ENCODE measurements around the gene PTRH1. TPM values are rescaled to one million over a fixed set of nuclear protein-coding genes. Genes with fewer than 3 reads are reported as not detected.
A peak's percentile ranks its signal among the peaks of the same experiment; 100 is the strongest.
"Not testable (repeated sequence)": the region's sequence is repeated elsewhere in the genome, so short reads cannot be mapped to it uniquely, and the experiment has no call there.

The PTRH1 gene, protein sequence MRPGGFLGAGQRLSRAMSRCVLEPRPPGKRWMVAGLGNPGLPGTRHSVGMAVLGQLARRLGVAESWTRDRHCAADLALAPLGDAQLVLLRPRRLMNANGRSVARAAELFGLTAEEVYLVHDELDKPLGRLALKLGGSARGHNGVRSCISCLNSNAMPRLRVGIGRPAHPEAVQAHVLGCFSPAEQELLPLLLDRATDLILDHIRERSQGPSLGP
- 15.6 and 27.0 TPM in 2 replicates for total RNA-seq (2014; rRNA removed; shearing (Covaris generic))

DNA sequence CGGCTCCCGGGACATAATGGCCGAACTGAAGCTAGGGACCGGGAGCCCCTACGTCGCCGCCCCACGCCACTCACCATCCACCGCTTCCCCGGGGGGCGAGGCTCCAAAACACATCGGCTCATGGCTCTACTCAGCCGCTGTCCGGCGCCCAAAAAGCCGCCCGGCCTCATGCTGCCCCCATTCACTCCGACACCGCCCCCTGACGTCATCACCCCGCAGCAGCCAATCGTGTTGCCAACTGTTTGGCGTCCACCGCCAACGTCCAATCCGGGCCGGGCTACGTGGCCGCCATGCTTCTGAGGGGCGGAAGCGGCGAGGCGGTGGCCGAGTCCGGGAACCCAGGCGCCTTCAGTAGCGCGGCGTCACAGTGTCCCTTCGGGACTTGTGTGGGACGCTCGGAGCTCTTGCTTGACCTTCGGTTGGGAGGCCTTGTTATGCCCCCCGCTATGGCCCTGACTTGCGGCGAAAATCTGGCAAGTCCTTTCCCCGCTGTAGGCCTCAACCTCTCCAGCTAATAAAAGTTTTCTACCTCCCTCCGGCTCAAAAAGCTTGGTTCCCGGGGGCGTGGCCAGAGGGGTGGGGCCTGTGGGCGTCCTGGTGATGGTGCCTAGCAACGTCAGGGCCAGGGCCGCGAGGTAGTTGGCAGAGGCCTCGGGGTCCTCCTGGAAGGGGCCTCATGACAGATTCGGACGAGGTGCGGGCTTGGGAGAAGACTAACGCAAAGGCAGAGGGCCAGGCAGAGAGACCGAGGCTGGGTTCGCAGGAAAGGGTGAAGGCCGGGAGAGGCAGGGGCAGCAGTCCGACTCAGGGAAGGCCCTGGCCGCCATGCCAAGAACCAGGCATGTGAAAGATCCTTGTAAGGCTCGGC, at the start of gene PTRH1, which contains the start of gene TTC16:
TSS of gene PTRH1 (minus strand) at position 194 of the 868 bp plus-strand sequence. CDS start at position 170, 24 bp downstream.
TSS of gene TTC16 (plus strand) at position 610 of the 868 bp plus-strand sequence. CDS start at position 677, 67 bp downstream.
- DNase-seq (ENCODE audit: low read depth): peak; percentile 92

DNA sequence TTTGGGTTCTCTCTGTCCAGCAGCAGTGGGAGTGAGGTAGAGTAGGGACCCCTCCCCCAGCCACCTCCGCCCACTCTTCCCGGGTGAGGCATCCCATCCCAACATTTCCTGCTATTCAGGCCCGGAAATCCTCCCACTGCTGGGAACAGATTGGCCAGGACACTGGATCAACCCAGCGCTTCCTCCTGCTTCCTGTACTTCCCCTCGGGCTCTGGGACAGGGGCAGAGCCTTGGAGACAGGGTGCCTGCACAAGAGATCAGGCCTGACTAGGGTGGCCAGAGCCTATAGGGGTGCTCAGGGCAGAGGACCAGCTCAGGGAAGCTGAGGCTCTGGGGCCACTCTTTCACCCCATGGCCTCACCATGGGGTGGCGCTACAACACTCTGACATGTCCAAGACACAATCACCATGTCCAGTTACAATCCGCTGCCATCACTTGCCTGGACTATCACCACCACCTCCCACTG, 48.5 kb upstream of the PTRH1 start:
- peak; percentile 23 for DNase-seq (ENCODE audit: low read depth)

DNA sequence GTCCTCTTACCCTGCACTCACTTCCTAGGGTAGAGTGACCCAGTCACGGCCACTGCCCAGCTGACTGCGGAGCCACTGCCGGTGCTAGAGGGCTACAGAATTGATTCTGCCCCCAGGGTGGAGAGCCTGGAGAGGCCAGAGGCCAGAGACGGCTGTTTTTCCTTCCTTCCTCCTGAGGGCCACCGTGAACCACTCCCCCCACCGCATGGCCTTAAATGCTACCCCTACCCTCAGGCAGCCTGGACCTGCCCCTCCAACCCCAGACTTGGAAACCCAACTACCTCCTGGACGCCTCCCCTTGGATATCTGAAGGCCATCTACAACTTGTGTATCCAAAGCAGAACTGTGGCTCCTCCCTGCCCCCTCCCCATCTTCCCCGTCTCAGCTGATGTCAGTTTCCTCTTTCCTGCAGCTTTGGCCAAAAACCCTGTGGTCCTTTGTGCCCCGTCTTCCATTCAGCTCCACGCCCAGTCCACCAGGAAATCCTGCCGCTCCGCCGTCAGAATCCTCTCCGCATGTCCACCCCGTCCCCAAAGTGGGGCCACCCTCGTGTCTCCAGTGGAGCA, 46.7 kb upstream of the PTRH1 start:
- no peak for DNase-seq (ENCODE audit: low read depth)

DNA sequence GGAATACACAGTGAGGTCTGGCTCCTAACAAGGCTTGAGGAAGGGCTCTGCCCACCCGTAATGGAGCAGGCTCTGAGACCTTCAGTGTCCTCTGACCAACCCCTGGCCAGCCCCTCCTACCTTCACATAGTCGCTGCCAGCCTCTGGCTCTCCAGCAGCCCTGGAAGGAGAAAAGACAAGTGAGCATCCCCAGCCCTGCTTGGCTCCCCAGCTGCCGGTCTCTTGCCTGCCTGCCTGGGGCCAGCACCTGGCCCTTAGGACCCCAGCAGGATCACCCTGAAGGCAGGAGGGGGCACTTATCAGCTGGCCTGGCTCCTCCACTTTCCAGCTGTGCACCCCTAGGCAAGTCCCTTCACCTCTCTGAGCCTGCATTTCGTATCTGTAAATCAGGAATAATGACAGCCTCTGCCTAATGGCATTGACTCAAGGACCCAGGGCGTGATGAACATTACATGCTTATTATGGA, 46.1 kb upstream of the PTRH1 start:
- no peak for DNase-seq (ENCODE audit: low read depth)

DNA sequence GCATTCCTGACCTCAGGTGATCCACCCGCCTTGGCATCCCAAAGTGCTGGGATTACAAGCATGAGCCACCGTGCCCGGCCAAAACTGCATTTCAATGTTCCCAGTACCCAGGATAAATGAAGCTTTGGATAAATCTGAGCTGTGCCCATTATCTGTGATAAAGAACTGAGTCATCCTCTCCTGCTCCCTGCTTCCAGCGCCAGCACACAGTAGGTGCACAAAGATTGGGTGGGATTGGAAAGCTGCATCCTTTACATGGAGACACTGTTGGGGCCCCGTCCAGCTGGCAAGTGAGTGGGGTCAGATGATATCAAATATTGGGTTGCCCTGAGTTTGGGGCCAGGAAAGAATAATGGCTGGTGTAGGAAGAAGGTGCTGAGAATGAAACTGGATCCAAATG, 45.6 kb upstream of the PTRH1 start:
- no peak for DNase-seq (ENCODE audit: low read depth)

DNA sequence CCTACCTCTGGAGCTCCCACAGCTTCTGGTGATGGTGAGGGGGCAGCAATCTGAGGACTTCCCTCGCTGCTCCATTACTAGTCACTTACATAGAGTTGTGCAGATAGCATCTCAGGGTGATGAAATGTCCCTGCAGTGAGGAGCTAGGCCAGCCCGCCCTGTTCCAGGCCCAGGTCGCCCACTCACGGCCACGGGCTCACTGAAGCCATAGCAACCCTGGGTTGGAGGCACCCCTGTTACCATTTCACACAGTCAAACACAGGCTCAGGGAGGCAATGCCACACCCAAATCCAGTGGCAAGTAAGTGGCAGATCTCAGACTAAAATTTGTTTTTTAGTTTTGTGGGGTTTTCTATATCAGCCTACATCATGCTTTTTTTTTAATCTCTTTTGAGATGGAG, 43.4 kb upstream of the PTRH1 start:
- DNase-seq (ENCODE audit: low read depth): no peak

DNA sequence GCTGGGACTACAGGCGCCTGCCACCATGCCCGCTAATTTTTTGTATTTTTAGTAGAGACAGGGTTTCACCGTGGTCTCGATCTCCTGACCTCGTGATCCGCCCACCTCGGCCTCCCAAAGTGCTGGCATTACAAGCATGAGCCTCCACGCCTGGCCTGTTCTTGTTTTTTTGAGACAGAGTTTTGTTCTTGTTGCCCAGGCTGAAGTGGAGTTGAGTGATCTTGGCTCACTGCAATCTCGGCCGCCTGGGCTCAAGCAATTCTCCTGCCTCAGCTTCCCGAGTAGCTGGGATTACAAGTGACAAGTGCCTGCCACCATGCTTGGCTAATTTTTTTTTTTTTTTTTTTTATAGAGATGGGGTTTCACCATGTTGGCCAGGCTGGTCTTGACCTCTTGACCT, 41.3 kb upstream of the PTRH1 start:
- not testable (repeated sequence) for DNase-seq (ENCODE audit: low read depth)

DNA sequence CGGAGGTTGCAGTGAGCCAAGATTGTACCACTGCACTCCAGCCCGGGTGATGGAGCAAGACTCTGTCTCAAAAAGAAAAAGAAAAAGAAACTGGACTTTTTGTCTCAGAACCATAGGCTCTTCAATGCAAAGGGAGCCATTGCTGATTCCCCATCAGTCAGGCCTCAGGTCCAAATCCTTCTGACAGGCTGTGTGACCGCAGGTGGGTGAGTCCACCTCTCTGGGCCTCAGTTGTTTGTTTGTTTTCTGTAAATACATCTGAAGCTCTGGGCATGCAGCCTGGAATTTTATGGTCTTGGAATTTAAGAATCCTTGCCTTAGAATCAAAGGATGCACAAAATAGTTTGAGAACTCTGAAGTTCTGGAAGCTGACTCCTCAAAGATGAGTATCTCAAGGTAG, 40.8 kb upstream of the PTRH1 start:
- DNase-seq (ENCODE audit: low read depth): no peak

DNA sequence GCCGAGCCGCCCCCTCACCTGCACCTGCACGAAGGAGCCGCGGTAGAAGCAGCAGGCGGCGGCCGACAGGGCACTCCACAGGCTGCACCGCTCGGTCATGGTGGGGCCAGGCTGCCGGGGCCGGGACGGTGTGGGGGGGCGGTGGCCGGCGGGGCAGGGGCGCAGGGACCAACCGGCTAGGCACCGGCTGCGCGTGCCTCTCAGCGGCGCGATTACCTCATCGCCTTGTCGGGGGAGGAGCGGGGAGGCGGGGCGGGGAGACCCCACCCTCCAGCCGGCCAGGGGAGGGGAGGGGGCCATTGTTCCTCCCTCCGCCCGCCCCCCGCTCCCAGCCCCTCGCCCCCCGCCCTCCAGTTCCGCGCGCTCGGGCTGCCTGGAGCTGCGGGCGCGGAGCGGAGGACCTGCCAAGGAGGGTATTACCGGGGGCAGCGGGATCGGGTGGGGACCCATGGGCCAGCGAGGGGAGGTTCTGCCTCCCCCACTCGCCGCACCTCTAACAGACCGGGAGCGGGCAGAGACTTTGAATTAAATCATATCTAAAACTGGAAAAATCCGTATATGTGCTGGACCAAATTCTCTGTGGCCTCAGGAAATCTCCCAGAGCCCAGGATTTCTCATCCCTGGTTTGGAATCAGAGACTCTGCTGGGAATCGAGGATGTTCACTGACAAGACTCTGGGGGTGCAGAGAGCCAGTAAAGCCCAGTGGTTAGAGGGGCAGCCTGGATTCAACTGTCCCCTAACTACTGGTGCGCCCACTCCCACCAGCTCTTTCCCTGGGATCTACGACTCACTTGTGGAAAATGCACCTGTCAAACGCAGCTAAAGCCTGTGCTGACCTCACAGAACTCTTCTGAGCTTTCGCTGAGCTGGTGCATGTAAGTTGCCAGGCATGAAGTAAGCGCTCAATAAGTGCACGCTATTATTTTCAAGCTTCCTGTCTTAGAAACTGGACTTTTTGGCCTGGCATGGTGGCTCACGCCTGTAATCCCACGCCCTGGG, 39.9 kb upstream of the PTRH1 start:
- no peak for DNase-seq (ENCODE audit: low read depth)

DNA sequence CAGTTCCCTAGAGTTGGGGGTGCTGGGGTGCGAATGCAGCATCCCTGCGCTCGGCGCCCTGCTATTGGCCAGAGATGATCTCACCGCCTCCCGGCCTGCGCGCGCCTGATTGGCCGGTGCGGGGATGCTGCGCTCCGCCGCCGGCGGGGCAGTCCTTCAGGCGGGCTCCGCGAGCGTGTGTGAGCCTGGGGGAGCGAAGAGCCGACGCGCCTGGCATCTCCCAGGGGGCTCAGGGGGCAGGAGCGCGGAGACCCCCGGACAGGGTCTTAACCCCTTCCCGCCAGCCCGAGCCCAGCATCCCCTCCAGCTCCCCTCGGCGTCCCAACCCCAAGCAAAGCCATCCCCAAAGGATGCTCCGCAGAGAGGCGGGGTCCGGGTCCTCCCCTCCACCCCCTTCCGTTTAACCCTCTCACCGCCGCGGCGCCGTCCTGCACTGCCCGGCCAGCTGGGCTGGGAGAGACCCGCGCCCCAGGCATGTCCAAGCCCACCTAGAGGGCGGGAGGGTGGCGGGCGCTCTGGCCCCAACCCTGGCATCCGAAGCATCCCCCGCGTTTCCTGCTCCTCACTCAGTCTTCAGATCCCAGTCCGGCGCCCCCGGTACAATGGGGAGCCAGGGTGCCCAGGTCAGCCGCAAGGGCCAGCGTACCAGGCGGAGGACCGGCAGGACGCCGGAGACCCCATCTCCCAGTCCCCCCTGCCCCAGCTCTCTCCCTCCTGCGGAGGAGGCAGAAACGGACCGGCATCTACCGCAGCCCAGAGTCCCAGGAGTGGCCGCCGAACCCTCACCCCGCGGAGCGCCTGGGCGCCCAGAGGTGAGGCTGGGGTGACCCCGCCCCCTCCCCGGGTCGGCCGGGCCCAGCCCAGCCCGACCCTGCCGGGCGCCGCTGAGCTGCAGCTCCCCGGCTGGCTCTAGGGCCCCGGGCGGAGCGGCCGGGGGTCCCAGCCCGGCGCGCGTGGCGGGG, 38.9 kb upstream of the PTRH1 start:
- DNase-seq (ENCODE audit: low read depth): no peak

DNA sequence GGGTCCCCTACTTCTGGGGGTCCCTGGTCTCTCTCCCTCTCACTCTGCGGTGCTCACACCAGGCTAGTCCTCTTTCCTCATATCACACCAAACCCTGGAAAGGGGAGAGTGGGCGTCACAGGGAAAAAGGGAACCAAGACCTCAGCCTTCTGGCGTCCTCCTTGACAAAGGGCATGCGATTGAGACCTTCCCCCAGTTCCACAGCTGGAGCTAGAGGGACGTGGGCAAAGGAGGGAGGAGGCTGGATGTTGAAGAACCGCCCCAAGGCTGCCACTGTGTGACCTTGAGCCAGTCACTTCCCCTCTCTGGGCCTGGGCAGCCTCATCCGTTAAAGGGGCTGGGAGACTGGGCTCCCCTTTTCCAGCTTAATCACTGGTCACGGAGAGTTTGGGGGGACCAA, 38.2 kb upstream of the PTRH1 start:
- DNase-seq (ENCODE audit: low read depth): no peak

DNA sequence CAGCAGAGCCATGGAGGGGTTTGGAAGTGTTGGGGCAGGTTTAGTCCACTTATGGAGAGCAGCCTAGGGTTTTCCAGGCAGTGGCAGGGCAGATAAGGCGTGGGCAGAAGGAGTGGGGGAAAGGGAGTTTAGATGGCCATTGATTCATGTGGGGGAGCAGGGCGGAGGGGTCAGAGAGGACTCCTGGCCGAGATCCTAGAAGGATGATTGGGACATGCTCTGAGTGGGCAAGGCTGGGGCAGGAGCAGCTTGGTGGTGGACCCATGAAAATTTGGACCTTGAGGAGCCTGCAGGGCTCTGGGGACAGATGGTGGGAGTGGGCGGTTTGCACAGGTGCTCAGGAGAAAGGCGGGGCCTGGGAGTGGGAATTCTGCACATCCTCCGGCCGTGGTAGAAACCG, 37.7 kb upstream of the PTRH1 start:
- no peak for DNase-seq (ENCODE audit: low read depth)

DNA sequence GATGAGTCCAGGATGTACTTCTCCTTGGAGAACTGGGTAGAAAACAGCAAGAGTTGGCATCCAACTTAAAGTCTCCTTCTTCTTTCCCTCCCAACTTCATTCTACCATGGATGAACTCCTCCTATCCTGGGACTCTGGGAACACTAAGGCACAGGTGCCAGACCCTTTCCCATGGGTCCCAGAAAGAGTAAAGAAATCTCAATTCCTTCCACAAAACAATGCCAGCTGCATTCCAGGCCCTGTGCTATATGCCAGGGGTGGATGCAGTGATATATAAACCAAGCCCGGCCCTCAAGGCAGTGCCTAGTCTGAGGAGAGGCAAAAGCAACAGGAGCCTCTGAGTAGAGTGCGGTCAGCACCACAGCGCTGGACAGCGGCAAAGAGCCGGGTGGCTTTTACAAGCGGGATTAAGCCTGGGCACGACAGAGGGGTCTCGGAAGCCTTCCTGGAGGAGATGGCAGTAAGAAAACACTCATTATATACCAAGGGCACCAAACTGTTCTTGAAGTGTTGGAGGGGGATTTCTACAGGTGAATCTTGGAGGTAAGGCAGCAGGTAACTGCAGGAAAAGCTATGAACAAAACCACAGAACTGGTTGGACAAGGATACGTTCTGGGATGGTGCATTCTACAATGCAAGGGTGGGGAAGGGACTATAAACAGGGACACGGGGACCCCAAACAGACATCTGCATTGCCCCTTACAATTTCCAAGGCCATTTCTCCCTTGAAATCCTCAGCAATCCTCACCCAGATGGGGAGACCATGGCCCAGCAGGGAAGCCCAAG, 36.0 kb upstream of the PTRH1 start:
- DNase-seq (ENCODE audit: low read depth): no peak

DNA sequence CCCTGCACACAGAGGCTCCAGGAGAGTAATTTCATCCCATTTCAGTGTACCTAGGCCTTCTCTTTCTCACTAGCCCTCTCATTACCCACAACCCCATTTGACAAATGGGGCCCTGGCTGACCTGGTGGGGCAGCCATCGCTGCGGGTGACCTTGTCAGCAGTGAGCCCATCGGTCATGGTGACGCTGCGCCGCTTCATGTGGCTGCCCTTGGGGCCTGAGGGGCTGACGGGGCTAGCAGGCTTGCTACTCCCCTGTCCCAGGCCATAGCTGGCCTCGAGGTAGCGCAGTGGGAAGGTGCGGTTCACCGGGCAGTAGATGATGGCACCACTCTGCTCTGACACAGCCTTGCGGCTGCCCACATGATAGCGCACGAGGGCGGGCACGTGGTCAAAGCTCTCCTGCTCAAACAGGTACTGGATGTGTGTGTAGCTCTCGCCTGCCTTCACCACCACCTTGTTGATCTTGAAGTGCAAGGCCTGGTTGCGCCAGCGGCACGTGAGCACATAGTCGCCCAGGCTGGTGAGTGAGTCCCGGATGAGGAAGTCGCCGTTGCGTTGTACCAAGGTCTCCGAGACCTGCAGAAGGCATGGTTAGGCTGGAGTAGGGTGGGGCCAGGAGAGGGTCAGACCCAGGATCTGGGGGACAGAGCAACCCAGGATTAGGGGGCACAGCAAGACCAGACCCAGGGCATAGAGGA, 33.8 kb upstream of the PTRH1 start:
- no peak for DNase-seq (ENCODE audit: low read depth)

DNA sequence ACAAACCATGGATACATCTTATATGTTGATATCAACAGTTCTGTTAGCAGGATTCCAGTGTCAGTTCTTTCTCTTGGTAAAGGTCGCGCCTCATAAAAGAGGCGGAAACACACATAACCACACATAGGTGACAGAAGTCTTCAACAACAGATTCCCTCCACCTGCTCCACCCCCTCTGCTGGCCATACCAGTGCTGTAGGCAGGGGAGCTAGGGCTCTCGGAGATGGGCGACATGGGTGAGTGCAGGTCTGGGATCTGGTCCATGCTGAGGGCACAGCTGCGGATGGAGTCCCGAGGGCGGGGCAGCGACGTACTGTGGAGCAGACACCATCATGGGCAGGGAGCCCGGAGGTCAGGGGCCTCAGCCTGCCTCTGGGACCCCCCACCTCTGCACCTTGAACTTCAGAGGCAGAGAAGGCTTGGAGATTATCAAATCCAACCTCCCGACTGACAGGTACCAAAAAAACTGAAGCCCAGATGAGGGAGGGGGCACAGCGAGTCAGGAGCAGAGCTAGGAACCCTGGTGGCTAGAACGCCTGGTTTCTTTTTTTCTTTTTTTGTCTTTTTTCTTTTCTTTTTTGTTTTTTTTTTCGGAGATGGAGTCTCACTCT, 31.6 kb upstream of the PTRH1 start:
- DNase-seq (ENCODE audit: low read depth): no peak

DNA sequence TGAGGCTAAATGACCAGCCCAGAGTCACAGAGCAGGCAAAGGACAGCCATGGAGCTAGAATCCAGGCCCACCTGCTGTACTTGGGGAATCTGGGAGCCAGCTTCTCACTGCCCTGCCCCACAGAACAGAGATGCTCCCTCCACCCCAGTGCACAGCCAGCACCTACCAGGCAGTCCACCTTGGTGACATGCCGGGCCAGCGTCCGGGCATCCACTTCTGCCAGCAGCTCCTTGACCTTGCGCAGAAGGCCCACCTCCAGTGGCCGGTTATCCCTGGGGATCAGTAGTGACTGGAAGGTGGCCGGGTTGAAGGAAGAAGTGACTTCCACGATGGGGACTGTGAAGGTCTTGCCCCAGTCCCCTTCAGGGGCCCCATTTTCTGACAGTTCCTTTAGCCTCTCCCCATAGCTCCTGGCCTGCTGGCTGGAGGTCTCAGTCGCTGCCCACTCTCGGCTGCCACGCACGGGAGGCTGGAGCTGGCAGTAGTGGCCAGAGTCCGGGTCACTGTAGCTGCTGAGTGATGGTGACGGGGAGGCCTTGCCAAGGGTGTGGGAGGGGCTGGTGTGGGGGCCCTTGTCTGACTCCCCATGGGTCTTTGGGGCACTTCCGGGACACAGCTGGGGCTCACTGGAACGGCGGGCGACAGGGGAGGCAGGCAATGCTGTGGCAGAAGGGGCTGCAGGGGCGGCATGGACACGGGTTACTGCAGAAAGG, 29.1 kb upstream of the PTRH1 start:
- DNase-seq (ENCODE audit: low read depth): no peak

DNA sequence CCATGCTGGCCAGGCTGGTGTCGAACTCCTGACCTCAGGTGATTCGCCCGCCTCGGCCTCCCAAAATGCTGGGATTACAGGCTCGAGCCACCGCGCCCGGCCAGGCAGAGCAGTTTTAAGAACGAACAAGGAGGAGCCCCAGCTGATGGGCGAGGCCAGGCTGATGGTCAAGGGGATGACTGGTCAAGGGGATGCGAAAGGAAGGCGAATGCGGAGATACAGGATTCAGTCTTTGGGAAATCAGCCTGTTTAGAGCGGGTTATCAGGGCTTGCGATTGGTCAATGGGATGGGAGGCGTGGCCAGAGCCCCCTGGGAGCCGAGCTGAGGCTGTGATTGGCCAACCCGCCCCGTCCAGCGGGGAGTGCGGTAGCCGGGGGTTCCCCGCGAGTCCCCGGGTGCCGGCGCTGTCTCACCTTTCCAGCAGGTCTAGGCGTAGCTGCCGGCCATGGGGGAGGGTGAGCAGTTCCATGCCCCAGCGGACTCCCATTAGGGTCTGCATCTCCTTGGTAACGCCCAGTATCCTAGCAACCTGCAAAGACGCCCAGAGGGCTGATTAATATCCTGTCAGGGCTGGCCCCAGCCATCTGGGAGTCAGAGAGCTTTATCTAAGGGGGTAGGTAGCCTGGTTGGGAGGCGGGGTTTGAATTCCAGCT, 27.1 kb upstream of the PTRH1 start:
- peak; percentile 87 for DNase-seq (ENCODE audit: low read depth)

Data from RPMI7951 (cell line).